ENCODE measurements around the gene TMEM50A.

GRCh38 chr1:25349606-25350005 is 11.5 kb downstream of the TMEM50A start:
- no peak for TF ChIP-seq CTCF (IDR thresholded peaks at IDR 0.05; ENCODE audit: borderline replicate concordance, extremely low read depth, low read length, poor library complexity, severe bottlenecking)
- TF ChIP-seq EZH2 (IDR thresholded peaks at IDR 0.05; ENCODE audit: borderline replicate concordance, low read depth, low read length, severe bottlenecking), result no peak
